Epithelial cell of esophagus (primary cell): ENCODE data around the gene NRXN3.

Source experiments
- DNase-seq: peaks from one replicate; pipeline ENCODE4 v3.0.0; 2010; ENCODE audit warnings: low read depth
- H3K4me3 ChIP-seq: 2 replicates; pipeline ENCODE4 v1.5.1; 2011; ENCODE audit warnings: mild to moderate bottlenecking, low read length, control low read depth
- CTCF ChIP-seq: IDR thresholded peaks from 2 replicates; pipeline ENCODE4 v1.5.1; 2011; ENCODE audit warnings: low read depth, mild to moderate bottlenecking, low read length, control low read depth, inconsistent platforms; ENCODE audit not compliant: insufficient read depth; ENCODE audit errors: missing control alignments

NRXN3 gene

DNA sequence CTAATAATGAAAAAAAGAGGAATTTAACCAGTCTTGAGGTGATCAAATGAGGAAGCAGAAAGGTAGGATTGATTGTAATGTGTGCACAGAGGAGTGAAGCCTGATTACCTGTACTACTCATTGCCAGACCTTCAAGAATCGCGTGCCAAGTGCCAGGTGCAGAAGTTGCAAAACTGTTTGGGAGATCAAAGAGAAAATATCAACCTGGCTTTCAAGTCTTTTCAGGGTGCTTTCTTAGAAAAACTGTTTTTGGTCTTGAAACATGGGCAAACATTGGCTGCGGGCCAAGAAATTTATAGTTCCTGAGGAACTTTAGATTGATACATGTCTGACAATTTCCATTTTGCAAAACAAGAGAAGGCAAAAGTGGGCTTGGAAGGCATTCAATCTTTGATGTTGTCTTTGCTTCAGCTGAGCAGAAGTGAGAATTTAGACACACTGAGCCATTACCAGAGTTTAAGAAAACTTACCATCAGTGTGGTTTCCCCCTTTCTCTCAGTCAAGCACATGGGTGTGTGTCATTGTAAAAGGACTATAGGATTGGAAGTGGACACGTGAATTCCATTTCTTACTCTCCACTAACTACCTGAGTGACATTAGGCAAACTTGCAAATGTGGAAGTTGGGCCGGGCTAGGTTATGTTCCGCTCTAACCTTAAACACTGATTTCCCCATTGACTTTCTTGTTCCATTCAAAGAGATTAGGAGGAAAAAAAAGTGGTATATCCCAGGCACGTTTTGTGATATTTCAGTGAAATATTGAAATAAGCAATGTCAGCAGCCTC lies 1555.0 kb downstream of the NRXN3 start:
- no peak for TF ChIP-seq CTCF
- no peak overlapping the region for H3K4me3 ChIP-seq
- DNase-seq = no peak

DNA sequence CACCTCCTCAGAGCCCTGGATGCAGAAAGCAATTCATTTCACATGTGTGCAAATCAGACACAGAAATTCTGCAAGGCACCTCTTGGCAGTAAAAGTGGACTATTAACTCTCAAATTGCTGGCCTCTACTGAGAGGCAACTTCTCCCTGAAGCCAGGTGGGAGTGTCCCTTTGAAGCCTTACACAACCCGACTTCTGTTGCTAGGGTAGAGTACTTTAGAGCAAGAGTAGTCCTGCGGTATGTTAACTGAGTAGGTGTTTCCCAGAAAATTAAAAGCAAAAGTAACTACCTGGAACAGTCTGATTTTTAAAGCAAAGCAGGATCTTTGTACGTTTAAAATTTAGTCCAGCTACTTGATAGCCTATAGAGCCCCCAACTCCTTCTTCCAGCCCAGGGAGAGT lies 1557.7 kb downstream of the NRXN3 start:
- TF ChIP-seq CTCF = no peak
- no peak overlapping the region for H3K4me3 ChIP-seq
- no peak for DNase-seq

- H3K4me3 ChIP-seq = no peak overlapping the region
- TF ChIP-seq CTCF = no peak
- no peak for DNase-seq
Observed at GRCh38 chr14:79728331-79728730, 1558.2 kb downstream of the NRXN3 start.

GRCh38 chr14:79729731-79730130 lies 1559.6 kb downstream of the NRXN3 start:
- H3K4me3 ChIP-seq = no peak overlapping the region
- no peak for DNase-seq
- no peak for TF ChIP-seq CTCF

DNA sequence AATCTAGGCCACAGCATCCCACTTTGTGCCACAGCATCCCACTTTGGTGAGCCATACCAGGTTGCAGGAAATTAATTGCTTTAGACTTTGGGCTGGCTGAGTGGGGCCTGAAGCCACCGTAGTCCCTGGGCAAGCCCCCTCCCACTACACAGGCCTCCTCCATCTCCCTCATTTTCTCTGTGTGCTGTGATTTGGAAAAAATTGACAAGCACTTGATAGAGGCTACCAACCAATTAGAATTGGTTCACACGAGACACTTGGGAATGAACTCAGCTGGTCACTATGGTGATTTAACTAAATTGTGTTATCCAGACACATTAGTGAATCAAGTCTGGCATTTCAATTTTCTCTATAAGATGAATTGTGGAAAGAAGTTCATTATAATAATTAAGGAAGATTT lies 1560.0 kb downstream of the NRXN3 start:
- H3K4me3 ChIP-seq = no peak overlapping the region
- no peak for TF ChIP-seq CTCF

DNA sequence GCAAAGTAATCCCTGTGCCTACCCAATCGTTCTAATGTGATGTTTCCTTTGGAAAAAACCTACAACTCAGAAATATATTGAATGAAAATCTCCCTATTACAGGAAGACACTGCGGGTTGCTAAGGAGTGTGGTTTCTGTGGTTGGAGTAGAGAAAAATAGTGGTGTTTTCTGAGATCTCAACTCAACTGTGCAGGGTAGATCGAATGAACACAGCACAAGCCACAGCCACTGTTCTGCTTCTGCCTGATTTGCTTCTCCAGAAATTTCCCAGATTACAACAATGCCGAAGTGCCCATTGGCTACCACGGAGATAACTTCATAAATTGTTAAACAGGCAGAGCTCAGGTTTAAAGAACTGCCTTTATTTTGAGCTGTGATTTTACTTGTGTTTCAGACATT lies 1560.8 kb downstream of the NRXN3 start:
- TF ChIP-seq CTCF = no peak
- DNase-seq = no peak
- H3K4me3 ChIP-seq = no peak overlapping the region

More for the DNA sequence above, 1560.0 kb downstream of the NRXN3 start:
- no peak for DNase-seq
